ENCODE results near the gene CCDC92. TPM values are rescaled to one million over a fixed set of nuclear protein-coding genes. Genes with fewer than 3 reads are reported as not detected.

CCDC92 gene
- total and polyA plus RNA-seq, 2 donors from 2014 or later: 39.3 to 41.4 TPM

DNA sequence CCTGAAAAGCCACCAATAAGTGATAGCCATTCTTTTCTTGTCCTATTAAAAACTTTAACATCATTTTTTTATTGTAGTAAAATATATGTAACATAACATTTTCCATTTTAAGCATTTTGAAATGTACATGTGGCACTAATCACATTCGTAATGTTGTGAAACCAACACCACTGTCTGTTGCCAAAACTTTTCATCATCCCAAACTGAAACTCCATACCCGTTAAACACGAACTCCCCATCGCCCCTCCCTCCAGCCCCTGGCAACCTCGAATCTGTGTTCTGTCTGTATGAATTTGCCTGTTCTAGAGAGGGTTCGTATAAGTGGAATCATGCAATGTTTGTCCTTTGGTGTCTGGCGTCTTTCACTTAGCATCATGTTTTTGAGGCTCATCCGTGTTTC lies 75.9 kb downstream of the CCDC92 start:
- Histone ChIP-seq H3K9ac (ENCODE audit: low read length in 3 of 3) (no peak overlapping the region), H3K4me3 (ENCODE audit: low read length in 3 of 3) (no peak overlapping the region), H3K36me3 (ENCODE audit: control insufficient read depth in 2 of 3, insufficient read depth in 3 of 3, low read length in 3 of 3) (no peaks in the 10 kb centered on the region), H3K4me1 (ENCODE audit: control insufficient read depth in 2 of 3, insufficient read depth in 2 of 3, low read depth in 1 of 3, low read length in 3 of 3) (no peaks in the 10 kb centered on the region), H3K9me3 (ENCODE audit: control insufficient read depth in 2 of 3, insufficient read depth in 1 of 3, low read length in 3 of 3) (no peaks in the 10 kb centered on the region), H3K27ac (ENCODE audit: low read depth in 2 of 2, low read length in 2 of 2) (no peak overlapping the region), H3K27me3 (ENCODE audit: control insufficient read depth, insufficient read depth, low read length) (no peaks in the 10 kb centered on the region)
- FAIRE-seq: no peak
- intact Hi-C loops (cut with DNase I): no loop called here
- no peak for DNase-seq
- TF ChIP-seq, protein P1, sequence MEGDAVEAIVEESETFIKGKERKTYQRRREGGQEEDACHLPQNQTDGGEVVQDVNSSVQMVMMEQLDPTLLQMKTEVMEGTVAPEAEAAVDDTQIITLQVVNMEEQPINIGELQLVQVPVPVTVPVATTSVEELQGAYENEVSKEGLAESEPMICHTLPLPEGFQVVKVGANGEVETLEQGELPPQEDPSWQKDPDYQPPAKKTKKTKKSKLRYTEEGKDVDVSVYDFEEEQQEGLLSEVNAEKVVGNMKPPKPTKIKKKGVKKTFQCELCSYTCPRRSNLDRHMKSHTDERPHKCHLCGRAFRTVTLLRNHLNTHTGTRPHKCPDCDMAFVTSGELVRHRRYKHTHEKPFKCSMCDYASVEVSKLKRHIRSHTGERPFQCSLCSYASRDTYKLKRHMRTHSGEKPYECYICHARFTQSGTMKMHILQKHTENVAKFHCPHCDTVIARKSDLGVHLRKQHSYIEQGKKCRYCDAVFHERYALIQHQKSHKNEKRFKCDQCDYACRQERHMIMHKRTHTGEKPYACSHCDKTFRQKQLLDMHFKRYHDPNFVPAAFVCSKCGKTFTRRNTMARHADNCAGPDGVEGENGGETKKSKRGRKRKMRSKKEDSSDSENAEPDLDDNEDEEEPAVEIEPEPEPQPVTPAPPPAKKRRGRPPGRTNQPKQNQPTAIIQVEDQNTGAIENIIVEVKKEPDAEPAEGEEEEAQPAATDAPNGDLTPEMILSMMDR (IDR thresholded peaks at IDR 0.05; ENCODE audit: borderline replicate concordance, extremely low read depth, insufficient read depth): no peak

DNA sequence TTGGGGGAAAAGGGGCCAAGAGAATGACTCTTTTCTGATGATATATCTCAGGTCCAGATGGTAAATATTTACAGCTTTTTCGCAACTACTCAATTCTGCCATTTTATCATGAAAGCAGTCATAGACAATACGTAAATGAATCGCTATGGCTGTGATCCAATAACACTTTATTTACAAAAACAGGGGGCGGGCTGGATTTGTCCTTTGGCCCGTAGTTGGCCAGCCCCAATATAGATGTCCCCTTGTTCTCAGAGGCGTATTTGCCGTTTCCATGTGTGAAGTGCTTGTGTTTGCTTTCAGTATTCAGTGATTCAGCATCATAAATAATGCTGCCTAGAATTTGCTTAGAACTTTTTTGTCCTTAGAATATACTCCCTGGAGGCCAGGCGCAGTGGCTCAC lies 77.2 kb downstream of the CCDC92 start:
- H3K4me1 ChIP-seq (ENCODE audit: control insufficient read depth in 2 of 3, insufficient read depth in 2 of 3, low read depth in 1 of 3, low read length in 3 of 3): no peaks in the 10 kb centered on the region
- TF ChIP-seq, protein P1 (IDR thresholded peaks at IDR 0.05; ENCODE audit: borderline replicate concordance, extremely low read depth, insufficient read depth): no peak

DNA sequence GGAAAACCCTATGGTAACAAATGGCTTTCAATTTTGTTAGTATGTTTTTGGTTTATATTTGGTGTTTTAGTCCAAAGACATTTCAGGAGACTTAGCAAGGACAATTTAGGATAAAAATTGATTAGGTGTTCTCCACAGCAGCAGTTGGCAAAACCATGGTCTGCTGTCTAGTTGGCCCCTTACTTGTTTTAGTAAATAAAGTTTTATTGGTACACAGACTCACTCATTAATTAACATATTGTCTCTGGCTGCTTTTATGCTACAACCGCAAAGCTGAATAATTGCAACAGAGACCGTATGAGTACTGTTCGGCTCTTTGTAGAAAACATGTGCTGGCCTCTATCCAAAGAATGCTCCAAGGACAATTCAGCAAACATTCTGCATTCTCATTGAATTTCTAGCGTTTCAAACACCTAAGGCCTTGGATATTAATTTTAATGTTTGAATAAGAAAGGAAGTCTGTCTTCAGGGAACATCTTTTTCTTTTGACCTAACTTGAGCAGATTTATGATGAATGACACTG lies 77.7 kb downstream of the CCDC92 start:
- Histone ChIP-seq H3K9me3 (ENCODE audit: control insufficient read depth in 2 of 3, insufficient read depth in 1 of 3, low read length in 3 of 3) (no peaks in the 10 kb centered on the region), H3K4me1 (ENCODE audit: control insufficient read depth in 2 of 3, insufficient read depth in 2 of 3, low read depth in 1 of 3, low read length in 3 of 3) (no peaks in the 10 kb centered on the region), H3K36me3 (ENCODE audit: control insufficient read depth in 2 of 3, insufficient read depth in 3 of 3, low read length in 3 of 3) (no peaks in the 10 kb centered on the region), H3K27ac (ENCODE audit: low read depth in 2 of 2, low read length in 2 of 2) (no peak overlapping the region), H3K9ac (ENCODE audit: low read length in 3 of 3) (no peak overlapping the region), H3K4me3 (ENCODE audit: low read length in 3 of 3) (no peak overlapping the region), H3K27me3 (ENCODE audit: control insufficient read depth, insufficient read depth, low read length) (no peaks in the 10 kb centered on the region)
- DNase-seq (no peak), FAIRE-seq (no peak)
- intact Hi-C loops (cut with DNase I): no loop called here
- TF ChIP-seq, protein P1 (IDR thresholded peaks at IDR 0.05; ENCODE audit: borderline replicate concordance, extremely low read depth, insufficient read depth): no peak

More for the DNA sequence above, 77.2 kb downstream of the CCDC92 start:
- Histone ChIP-seq H3K27ac (ENCODE audit: low read depth in 2 of 2, low read length in 2 of 2) (no peak overlapping the region), H3K9ac (ENCODE audit: low read length in 3 of 3) (no peak overlapping the region), H3K27me3 (ENCODE audit: control insufficient read depth, insufficient read depth, low read length) (no peaks in the 10 kb centered on the region), H3K4me3 (ENCODE audit: low read length in 3 of 3) (no peak overlapping the region), H3K9me3 (ENCODE audit: control insufficient read depth in 2 of 3, insufficient read depth in 1 of 3, low read length in 3 of 3) (no peaks in the 10 kb centered on the region), H3K36me3 (ENCODE audit: control insufficient read depth in 2 of 3, insufficient read depth in 3 of 3, low read length in 3 of 3) (no peaks in the 10 kb centered on the region)
- DNase-seq: no peak
- intact Hi-C loops (cut with DNase I): no loop called here
- FAIRE-seq: no peak

DNA sequence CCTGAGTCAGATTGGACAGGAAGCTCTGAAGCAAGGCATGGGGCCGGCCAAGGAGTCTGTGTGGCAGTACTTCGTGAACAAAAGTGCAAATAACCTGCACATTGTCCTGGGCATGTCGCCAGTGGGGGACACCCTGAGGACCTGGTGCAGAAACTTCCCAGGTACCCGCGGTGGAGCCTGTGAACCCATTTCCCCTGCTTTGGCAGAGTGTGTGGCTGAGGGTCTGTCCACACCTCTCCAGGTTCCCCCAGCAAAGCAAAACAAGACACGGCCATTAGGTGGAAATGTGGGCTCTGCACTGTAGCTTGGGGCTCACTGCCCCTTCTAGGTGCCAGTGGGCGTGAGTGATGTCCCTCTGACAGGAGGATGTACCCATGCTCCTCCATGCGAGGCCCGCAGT lies 79.4 kb downstream of the CCDC92 start:
- H3K36me3 ChIP-seq (ENCODE audit: control insufficient read depth in 2 of 3, insufficient read depth in 3 of 3, low read length in 3 of 3): no peaks in the 10 kb centered on the region
- TF ChIP-seq, protein P1 (IDR thresholded peaks at IDR 0.05; ENCODE audit: borderline replicate concordance, extremely low read depth, insufficient read depth): no peak
- H3K4me1 ChIP-seq (ENCODE audit: control insufficient read depth in 2 of 3, insufficient read depth in 2 of 3, low read depth in 1 of 3, low read length in 3 of 3): no peaks in the 10 kb centered on the region
- intact Hi-C loops (cut with DNase I): no loop called here
- H3K4me3 ChIP-seq (ENCODE audit: low read length in 3 of 3): no peak overlapping the region
- H3K9ac ChIP-seq (ENCODE audit: low read length in 3 of 3): no peak overlapping the region
- FAIRE-seq (no peak), DNase-seq (no peak)
- H3K27ac ChIP-seq (ENCODE audit: low read depth in 2 of 2, low read length in 2 of 2): no peak overlapping the region
- no peaks in the 10 kb centered on the region for H3K27me3 ChIP-seq (ENCODE audit: control insufficient read depth, insufficient read depth, low read length)
- no peaks in the 10 kb centered on the region for H3K9me3 ChIP-seq (ENCODE audit: control insufficient read depth in 2 of 3, insufficient read depth in 1 of 3, low read length in 3 of 3)

Measured in kidney (tissue), 14 donors.